ENCODE measurements around the gene NACA.

Gene NACA

DNA sequence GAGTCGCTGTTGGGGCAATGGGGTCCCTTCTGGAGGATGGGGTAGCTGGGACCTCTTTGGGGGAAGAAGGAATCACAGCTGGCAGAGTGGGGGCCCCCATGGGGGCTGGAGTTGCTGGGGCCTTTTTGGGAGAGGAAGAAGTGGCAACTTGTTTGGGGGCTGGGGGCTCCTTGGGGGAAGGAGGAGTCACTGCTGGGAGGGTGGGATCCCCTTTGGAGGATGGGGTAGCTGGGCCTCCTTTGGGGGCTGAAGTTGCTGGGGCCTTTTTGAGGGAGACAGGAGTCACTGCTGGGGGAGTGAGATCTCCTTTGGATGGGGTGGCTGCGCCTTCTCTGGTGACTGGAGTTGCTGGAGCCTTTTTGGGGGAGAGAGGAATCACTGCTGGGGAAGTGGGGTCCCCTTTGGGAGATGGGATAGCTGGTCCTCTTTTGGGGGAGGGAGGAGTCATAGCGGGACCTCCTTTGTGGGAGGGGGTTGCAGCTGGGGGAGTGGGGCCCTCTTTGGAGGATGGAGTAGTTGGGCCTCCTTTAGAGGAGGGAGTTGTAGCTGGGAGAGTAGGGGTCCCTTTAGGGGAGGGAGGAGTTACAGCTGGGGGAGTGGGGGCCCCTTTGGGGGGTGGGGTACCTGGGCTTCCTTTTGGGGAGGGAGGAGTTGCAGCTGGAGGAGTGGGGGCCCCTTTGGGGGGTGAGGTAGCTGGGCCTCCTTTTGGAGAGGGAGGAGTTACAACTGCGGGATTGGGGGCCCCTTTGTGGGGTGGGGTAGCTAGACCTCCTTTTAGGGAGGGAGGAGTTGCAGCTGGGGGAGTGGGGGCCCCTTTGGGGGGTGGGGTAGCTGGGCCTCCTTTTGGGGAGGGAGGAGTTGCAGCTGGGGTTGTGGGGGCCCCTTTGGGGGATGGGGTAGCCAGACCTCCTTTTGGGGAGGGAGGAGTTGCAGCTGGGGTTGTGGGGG is 7.9 kb downstream of the NACA start:
- ChIA-PET CTCF (no interaction called here), POLR2A (interaction anchor here (1.4 to 7.1 kb wide), 4 partner anchors 9 to 81 kb away, joined by 5 to 53 read pairs (median 14); partner anchors contain the start of genes NACA and PTGES3)
- H3K36me3 ChIP-seq (ENCODE audit: control insufficient read depth in 2 of 2, insufficient read depth in 1 of 2, low read length in 2 of 2) = peaks cover 42 to 86% of the 10 kb centered on the region in 2 experiments
- H3K4me1 ChIP-seq (ENCODE audit: control insufficient read depth, insufficient read depth, low read length) = peaks cover 10% of the 10 kb centered on the region; the same call in 1 of the 2 replicates
- H3K27ac ChIP-seq (ENCODE audit: extremely low read depth, low read depth, low read length) = no peak overlapping the region; the same call in 1 of the 2 replicates
- no peak overlapping the region for H3K4me3 ChIP-seq (ENCODE audit: low read depth, low read length)
- no peaks in the 10 kb centered on the region for H3K9me3 ChIP-seq (ENCODE audit: control insufficient read depth, insufficient read depth, low read depth, low read length)
- TF ChIP-seq ZNF677 (tag by site-specific recombination; IDR thresholded peaks at IDR 0.05) (no peak), ZNF2 (tag by site-specific recombination; IDR thresholded peaks at IDR 0.05) (no peak), ZNF416 (tag by site-specific recombination; IDR thresholded peaks at IDR 0.05) (no peak)
- TF ChIP-seq, protein P1, sequence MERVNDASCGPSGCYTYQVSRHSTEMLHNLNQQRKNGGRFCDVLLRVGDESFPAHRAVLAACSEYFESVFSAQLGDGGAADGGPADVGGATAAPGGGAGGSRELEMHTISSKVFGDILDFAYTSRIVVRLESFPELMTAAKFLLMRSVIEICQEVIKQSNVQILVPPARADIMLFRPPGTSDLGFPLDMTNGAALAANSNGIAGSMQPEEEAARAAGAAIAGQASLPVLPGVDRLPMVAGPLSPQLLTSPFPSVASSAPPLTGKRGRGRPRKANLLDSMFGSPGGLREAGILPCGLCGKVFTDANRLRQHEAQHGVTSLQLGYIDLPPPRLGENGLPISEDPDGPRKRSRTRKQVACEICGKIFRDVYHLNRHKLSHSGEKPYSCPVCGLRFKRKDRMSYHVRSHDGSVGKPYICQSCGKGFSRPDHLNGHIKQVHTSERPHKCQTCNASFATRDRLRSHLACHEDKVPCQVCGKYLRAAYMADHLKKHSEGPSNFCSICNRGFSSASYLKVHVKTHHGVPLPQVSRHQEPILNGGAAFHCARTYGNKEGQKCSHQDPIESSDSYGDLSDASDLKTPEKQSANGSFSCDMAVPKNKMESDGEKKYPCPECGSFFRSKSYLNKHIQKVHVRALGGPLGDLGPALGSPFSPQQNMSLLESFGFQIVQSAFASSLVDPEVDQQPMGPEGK (tag by site-specific recombination; IDR thresholded peaks at IDR 0.05) = 0 out of 2 replicates have a peak, but pooled peaks have one; percentile 19

DNA sequence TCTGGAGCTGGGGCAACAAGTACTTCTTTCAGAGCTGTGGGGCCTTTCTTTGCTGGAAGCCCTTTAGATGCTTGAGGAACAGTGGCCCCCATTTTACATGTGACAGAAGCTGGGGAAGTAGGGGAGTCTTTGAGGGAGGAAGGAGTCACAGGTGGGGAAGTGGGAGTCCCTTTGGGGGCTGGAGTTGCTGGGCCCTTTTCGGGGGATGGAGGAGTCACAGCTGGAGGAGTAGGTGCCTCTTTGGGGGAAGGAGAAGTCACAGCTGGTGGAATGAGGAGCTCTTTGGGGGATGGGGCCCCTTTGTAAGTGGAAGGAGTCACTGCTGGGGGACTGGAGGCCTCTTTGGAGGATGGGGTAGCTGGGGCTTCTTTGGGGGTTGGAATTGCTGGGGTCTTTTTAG is 8.6 kb downstream of the NACA start:
- H3K27ac ChIP-seq (ENCODE audit: extremely low read depth, low read depth, low read length) = no peak overlapping the region; the same call in 1 of the 2 replicates
- H3K4me1 ChIP-seq (ENCODE audit: control insufficient read depth, insufficient read depth, low read length) = peaks cover 6% of the 10 kb centered on the region; the same call in 1 of the 2 replicates
- POLR2A ChIA-PET = interaction anchor here (1.4 to 7.1 kb wide), 3 partner anchors 9 to 80 kb away, joined by 6 to 53 read pairs (median 21); partner anchors contain the start of genes NACA and PTGES3

More for the DNA sequence above, 8.6 kb downstream of the NACA start:
- CTCF ChIA-PET = no interaction called here
- Histone ChIP-seq H3K9me3 (ENCODE audit: control insufficient read depth, insufficient read depth, low read depth, low read length) (no peaks in the 10 kb centered on the region), H3K36me3 (ENCODE audit: control insufficient read depth in 2 of 2, insufficient read depth in 1 of 2, low read length in 2 of 2) (peaks cover 47 to 86% of the 10 kb centered on the region in 2 experiments), H3K4me3 (ENCODE audit: low read depth, low read length) (no peak overlapping the region)
- TF ChIP-seq ZNF26 (tag by site-specific recombination; IDR thresholded peaks at IDR 0.05) = no peak
- no peak for TF ChIP-seq BCL6B (tag by site-specific recombination; IDR thresholded peaks at IDR 0.05)
- TF ChIP-seq PRDM10 (tag by site-specific recombination; IDR thresholded peaks at IDR 0.05) = no peak
- no peak for TF ChIP-seq ZNF404 (tag by site-specific recombination; IDR thresholded peaks at IDR 0.05)
- TF ChIP-seq ZNF629 (tag by site-specific recombination; IDR thresholded peaks at IDR 0.05) = no peak
- peak; percentile 71 for TF ChIP-seq SCRT2 (tag by site-specific recombination; IDR thresholded peaks at IDR 0.05)
- no peak for TF ChIP-seq ZNF2 (tag by site-specific recombination; IDR thresholded peaks at IDR 0.05)
- TF ChIP-seq ZIC2 (tag by site-specific recombination; IDR thresholded peaks at IDR 0.05) = no peak
- TF ChIP-seq ZNF623 (tag by site-specific recombination; IDR thresholded peaks at IDR 0.05) = no peak
- no peak for TF ChIP-seq TCF7L2 (IDR thresholded peaks at IDR 0.05; ENCODE audit: borderline replicate concordance, low read depth, low read length)
- TF ChIP-seq ZEB2 (tag by site-specific recombination; IDR thresholded peaks at IDR 0.05) = no peak
- TF ChIP-seq ZNF660 (tag by site-specific recombination; IDR thresholded peaks at IDR 0.05) = no peak
- no peak for TF ChIP-seq ZNF843 (tag by site-specific recombination; IDR thresholded peaks at IDR 0.05)
- no peak for TF ChIP-seq GLIS2 (tag by site-specific recombination; IDR thresholded peaks at IDR 0.05)
- 0 out of 2 replicates have a peak, but pooled peaks have one; percentile 28 for TF ChIP-seq SCRT1 (tag by site-specific recombination; IDR thresholded peaks at IDR 0.05; ENCODE audit: borderline replicate concordance)
- TF ChIP-seq, protein P2, sequence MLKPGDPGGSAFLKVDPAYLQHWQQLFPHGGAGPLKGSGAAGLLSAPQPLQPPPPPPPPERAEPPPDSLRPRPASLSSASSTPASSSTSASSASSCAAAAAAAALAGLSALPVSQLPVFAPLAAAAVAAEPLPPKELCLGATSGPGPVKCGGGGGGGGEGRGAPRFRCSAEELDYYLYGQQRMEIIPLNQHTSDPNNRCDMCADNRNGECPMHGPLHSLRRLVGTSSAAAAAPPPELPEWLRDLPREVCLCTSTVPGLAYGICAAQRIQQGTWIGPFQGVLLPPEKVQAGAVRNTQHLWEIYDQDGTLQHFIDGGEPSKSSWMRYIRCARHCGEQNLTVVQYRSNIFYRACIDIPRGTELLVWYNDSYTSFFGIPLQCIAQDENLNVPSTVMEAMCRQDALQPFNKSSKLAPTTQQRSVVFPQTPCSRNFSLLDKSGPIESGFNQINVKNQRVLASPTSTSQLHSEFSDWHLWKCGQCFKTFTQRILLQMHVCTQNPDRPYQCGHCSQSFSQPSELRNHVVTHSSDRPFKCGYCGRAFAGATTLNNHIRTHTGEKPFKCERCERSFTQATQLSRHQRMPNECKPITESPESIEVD (tag by site-specific recombination; IDR thresholded peaks at IDR 0.05) = no peak
- TF ChIP-seq, protein P3, sequence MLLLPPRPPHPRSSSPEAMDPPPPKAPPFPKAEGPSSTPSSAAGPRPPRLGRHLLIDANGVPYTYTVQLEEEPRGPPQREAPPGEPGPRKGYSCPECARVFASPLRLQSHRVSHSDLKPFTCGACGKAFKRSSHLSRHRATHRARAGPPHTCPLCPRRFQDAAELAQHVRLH (tag by site-specific recombination; IDR thresholded peaks at IDR 0.05) = no peak

Data from HEK293 (cell line).